HG03159 (cell line): ENCODE data around the gene DICER1.

Experiments
- ATAC-seq: cut with Tn5 transposase; IDR thresholded peaks from one replicate; pipeline ENCODE4 v1.9.1; 2021; ENCODE audit warnings: mild to moderate bottlenecking, moderate library complexity; ENCODE audit not compliant: unreplicated experiment

The DICER1 gene

DNA sequence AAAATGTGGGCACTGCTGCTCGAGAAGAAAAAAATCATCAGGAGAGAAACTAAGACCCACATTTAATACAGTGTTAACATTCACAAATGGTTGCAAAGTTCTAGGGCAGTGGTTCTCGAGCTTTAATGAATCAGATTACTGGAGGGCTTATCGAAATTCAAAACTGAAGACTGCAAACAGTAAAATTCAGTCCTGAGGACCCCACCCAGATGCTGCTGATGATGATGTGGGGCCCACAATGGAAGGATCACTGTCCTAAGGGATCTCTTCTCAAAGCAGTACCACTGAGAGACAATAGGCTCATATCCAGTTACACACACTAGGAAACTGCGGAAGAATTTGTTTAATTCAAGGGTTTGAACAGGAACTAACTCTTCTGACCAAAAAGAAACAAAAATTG is 31.4 kb downstream of the DICER1 start:
- no peak for ATAC-seq

DNA sequence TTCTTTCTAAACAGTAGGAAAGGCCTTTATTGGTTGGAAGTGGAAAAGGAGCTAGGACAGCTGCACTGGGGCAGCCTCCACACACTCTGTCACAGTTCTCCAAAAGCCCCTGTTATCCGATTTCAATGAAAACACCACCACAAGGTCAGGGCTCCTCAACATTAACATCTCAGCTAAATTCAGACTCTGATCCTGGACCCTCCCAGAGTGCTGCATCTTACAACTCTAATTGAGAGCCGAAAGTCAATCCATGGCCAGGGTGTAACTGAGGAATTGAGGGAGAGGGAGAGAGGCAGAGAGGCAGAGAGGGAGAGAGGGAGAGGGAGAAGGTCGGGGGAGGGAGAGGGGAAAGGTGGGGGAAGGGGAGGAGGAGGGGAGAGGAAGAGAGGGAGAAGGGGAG is 32.1 kb downstream of the DICER1 start:
- ATAC-seq = no peak

DNA sequence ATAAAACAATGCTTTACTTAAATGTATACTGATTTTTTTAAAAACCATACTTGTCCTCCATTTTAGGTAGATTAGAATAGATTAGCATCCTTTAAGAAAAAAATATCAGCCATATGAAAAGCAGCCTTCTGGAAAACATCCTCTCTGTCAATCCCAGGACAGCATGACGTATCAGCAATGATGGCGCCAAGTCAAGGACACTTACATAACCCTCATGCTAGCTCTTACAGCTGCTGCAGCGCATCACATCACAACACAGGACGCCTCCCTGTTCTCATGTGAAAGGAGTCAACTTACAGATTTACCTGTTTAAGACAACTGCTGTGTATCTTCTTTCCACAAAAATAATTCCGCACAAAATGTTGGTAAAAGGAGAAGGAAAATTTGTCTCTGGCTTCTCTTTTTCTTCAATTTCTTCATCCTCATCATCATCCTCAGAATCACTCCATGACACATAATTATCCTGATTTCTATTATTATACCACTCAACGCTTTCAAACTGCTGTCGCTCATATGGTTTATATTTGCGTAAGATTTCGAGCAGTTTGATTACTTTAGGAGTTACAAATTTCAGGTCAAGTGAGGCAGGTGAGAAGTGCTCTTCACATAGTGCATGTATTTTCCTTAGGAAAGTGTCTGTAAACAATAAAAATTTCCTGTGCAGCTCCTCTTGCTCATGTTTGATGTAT is 33.3 kb downstream of the DICER1 start:
- ATAC-seq = no peak

DNA sequence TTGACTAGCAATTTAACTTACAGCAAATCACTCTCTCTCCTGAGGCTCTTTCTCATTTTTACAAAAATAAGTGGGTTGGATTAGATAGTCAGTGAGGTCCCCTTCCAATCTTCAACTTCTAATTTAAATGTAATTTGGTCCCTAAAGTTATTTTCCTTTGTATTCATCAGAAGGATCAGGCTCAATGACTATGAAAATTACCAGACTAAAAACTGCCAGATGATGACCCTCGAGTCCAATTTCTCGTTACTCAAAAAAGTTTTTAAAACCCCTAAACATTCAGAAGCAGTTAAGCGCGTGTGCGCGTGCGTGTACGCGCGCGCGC is 34.7 kb downstream of the DICER1 start:
- no peak for ATAC-seq

DNA sequence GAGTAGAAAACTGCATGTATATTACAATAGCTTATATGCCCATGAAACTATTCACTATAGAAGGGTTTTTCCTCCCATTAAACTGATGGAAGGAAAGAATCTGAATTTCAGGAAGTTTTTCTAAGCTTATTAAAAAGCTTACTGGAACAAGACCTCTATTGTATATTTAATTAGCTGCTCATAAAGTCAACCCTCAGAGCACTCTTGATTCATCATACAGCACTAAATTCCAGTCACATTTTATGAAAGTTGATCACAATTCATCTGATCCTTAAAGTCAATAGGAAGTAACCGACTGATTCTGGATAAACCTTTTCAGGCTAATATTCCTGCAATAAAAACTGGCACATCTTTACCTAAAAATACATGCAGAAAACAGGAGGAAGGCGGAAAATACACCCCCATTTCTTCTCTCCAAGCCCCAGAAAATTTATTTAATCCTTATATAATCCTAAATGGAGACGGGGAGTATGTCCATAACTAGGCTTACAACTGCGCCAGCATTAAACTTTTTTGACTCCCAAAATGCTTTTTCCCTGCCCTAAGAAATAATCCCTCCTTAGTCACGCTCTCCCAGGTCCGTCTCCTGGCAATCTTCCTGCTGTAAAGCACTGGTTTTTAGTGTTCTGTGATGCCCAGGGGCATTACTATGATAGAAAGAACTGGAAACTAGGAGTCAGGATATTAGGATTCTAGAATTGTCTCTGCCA is 35.3 kb downstream of the DICER1 start:
- ATAC-seq = no peak

DNA sequence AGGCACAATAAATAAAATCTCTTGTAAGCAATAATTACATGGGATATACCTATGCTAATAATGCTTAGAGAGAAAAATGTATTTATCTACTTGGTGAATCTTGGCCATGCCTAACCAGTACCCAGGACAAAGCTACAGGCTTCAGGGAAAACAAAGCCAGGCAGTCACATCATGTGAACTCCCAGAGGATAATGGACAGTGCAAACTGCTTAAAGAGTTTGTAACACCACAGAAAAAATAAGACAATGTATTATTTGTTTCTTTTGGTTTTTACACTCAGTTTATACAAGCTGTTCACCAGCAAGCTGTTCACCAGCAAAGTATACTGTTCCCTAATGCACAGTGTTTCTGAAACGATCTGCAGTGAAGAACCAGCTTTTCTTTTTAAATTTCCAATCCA is 38.0 kb downstream of the DICER1 start:
- ATAC-seq = no peak

DNA sequence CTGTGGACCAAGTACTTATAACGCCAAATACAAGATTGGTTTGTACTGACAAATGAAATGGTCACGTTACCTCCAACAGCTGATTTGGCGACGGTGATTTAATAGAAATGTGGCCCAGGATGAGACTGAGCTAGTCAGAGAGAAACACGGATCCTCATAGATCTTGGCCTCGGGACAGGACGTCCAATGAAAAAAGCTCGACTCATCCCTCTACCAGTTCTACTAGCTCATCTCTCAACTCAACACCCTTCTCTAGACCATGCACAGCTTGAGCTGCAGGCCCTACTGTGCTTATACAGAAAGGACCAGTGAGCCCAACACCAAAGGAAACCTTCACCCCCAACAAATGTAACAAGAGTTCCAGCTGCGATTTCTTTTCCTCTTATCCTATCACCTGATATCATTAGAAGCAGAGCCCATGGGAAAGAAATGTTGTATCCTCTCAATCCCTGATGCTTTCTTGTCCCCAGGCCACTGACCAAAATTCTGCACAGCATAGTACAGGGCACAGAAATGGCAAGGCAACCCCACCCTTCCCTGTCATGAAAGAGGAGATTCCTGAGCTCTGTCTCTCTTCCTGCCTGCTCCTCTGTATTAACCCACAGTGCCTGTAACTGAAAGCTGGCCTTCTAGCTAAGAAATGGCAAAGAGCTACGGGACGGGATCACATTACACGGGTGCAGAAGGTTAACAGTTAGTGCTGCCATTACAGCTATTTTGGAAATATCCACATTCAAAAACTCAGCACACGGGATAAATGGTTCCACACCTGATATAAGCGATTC is 39.2 kb downstream of the DICER1 start:
- ATAC-seq = no peak

DNA sequence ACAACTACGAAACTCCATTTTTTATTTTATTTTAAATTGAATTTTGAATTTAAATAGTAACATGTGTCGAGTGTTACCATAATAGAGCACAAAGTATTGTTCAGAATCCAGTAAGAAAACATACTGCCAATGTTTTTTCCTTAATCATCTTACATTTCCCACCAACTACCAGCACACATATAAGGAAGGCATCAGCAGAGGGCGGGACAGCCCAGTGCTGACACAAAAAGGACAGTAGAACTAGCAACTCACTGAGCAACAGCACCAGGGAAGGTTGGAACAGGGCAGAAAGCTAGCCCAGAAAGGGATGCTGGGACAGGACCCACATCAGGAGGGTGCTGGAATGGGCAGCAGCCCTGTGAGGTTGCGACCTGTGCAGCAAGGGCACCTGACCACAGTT is 43.9 kb downstream of the DICER1 start:
- no peak for ATAC-seq

DNA sequence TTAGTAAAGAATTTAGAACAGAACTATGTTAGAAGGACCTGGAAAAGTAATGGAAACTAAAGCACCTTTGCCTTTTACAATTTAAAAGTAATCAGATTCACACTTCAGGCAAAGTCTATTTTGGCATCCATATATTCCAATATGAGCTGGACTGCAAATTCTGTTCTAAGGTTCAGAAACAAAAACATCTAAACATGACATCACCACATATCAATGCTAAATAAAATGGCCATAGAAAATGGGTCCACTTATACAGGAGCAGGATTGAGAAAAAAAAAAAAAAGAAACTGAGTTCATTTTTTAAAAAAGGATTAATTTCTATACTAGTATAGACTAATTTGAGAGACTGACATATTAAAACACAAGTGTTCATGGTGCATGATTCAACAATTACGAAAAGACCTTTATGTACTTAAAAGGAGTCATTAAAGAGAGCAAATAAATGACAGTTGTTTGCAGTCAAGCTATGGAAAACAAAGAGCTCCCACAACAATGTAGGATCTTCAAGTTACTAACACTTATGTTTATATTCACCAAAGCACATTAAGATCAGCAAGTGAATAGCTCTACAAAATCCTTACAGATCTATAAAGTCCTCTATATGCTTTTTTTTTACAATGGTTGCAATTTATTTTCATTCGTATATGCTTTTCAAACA is 45.7 kb downstream of the DICER1 start:
- ATAC-seq = no peak

DNA sequence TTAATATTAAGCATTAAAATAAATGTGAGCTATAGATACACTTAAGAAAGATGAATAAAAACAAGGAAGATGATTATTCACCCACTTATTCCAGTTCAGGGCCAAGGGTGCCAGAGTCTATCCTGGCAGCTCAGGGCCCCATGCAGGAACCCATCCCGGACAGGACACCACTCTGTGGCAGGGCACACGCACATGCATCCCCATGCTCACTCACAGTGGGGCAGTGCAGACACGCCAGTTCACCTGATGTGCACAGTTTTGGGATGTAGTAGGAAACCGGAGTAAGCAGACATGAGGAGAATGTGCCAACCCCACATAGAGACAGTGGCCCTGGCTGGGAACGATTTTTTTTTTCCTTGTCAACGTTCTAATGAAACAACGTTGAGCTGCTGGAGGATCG is 47.2 kb downstream of the DICER1 start:
- ATAC-seq = no peak

DNA sequence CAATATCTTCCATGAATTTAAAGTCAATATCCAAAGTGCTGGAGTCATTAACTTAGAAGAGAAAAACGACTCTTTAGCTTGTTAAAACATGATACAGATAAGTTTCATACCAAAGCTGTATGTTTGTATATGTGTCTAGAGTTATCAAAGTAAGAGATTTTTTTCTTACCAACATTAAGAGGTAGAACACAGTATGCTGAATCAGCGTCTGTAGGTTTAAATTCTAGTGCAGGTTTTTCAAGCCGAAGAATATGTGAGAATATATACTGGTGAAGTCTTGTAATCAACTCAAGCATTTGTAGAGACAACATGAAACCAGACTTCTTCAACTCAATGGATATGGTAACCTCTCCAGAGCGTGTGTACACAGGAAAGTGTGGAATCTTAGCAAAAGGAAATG is 49.6 kb downstream of the DICER1 start:
- ATAC-seq = no peak

DNA sequence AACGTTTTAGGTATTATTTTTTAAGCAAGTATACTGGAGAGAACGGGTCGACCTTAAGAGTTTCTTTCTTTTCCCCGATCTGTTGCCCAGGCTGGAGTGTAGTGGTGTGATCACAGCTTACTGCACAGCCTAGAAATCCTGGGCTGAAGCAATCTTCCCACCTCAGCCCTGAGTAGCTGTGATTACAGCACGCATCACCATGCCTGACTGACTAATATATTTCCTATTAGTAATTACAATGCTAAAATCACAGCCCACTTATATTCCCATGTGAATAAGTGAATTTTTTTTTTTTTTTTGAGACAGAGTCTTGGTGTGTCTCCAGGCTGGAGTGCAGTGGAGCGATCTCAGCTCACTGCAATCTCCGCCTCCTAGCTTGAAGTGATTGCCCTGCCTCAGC is 50.4 kb downstream of the DICER1 start:
- no peak for ATAC-seq

DNA sequence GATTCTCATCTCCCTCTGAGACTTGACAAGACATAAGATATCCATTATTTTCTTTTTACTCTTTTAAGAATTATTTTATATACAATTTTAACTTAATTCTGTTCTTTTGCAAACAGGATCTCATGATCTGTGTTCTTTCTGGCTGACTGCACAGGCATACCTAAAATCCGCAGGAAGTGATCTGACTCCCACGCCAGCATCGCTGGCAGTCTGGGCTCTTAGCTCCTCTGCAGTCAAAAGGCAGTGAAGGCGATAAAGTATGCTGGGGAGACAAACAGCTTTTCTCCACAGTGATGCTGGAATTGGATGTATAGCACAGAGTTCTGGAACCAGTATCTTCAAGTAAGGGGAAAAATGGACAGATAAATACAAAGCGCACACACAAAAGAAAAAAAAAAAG is 52.4 kb downstream of the DICER1 start:
- ATAC-seq = no peak

DNA sequence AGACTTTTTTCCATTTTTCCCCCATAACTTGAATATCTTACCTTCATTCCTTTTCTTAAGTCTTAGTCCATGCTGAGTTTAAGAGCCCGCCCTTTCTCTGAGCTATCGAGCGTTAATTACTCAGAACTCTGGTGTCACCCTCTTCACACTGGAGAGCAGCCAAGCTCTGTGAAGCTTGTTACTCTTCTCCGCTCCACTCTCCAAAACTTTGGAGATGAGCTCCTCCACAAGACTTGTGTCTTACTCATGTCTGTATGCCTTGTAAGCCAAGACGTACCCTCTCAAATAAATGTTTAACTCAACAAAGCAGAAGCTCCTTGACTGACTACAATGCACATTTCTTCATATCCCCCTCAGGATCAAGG is 54.7 kb downstream of the DICER1 start:
- ATAC-seq = no peak

DNA sequence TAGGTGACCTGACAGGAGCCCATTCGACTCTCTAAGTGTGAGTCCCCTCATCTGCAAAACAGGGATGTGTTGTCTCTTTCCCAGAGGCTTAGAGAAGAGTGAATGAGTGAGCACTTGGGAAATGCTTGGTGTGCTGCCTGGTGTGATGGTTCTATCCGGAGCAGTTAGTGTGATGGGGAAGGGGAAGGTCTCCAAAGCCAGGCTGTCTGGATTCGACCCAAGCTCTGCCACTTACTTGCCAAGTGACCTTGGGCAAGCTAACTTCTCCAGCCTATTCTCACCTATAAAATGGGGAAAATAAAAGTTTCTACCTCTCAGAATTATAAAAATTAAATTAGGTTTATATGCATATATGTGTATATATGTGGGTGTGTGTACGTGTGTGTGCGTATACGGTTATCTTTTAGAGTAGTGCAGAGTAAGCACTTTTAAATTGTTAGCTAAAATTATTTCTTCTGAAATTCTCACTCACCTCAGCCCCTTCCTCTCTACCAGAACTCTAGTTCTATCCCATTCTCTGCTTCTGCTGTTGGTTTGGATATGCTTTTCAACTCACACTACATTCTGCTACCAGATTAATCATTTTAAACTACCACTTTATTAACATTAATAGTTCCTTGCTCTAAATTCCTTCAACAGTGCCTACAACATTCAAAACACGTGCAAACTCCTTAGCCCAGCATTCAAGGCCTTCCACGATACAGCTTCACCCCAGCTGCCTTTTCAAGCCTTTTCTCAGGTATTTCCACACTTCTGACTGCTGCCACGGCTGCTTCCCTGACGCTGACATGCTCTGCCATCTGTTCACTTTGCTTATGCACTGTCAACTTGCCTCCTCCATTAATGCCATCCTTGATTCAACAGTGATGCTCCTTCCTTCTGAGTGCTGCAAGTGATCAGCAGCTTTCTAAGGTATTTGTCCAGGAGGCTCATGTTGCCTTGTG is 55.3 kb downstream of the DICER1 start:
- no peak for ATAC-seq

DNA sequence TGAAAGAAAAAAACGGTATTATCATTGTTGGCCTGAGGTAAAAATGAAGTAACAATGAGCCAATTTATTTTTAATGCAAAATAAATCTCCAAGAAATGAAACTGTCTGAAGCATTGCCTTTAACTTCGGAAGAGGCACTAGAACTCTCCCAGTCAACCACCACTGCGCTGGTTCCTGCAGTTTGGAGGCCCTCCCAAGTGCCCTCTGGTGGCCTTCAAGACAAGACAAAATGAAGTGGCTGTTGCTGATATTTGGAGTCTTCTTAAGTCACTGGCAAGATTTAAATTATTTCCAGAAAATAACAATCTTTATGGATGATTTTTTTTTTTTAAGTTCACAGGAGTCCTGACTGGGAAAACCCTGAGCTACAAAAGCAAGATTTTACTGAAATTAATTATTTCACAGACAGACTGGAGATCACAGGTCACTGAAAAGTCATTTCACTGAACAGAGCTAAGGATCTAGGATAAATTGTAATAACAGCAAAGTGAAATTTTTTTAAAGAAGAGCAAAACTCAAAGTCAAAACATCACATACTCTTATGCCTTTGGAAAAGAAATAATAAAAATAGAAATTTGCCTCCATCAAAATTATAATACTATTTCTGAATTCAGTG is 58.2 kb downstream of the DICER1 start:
- ATAC-seq = no peak

DNA sequence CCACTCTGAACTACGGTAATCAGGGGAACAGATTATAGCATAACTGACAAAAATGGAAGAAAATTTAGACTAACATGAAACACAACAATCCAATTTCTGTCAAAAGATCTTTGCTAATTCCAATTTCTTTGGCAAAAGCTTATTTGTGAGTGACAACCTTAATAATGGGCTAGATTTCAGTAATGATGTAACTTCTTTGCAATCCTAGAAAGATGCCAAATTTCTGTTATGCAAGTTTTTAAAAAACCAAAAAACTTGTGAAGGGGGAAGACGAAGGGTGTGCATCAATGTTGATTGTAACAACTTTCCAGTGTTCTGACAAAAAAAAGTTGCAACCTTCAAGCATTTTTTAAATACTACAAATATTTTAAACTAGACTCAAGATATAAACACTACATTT is 59.9 kb downstream of the DICER1 start:
- no peak for ATAC-seq

DNA sequence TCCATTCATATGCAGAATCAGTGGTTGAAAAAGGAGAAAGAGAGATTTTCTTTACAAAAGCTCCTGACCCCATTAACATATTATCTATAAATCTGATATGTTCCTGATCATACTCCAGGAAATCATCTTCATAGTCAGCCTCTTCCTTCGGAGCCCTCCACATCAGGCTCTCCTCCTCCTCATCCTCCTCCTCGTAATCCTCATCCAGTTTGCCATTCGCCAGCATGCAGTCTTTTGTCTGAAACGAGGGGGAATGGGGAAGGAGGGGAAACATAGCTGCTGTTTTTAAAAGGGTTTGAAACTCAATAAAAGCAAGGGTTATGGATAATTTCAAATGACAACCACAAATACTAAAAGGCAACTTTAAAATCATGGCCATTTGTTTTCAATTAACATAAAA is 60.9 kb downstream of the DICER1 start:
- ATAC-seq = no peak

DNA sequence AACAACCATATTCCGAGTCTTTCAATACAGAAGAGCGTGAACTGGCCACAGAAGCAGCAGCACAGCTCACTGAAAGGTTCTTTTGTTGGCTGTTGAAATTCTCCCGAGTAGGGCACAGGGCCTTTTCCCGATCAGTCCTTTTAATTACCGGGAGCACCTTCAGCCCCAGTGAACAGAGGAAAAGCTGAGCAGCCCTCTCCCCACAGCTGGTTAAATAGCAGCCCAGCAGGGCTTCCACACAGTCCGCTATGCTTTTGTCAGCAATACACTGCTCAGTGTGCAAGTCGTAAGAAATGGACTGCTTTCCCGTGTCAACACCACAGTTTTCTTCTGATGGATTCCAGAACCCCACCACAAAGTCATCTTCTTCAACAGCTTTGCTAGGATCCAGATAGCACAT is 61.3 kb downstream of the DICER1 start:
- ATAC-seq = no peak

DNA sequence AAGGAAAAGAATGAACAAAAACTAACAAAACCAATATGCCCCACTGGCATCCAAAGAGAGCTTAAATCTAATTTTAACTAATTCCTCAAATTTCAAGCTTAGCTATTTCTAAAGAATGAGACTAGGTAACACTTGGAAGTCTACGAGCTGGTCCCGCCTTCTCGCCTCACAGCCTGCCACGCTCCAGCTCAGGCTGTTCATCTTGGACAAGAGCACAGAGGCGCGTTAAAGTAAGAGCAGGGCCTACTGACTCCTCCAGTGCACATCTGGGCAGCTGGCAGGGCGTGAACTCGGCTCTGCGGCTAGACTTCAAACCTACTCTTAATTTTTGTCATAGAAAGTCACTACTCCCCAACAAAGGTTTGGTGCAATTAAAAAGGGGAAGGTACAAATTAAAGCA is 64.6 kb downstream of the DICER1 start:
- ATAC-seq = no peak
